Measurements from ENCODE around the gene FTCDNL1.

Gene FTCDNL1

DNA sequence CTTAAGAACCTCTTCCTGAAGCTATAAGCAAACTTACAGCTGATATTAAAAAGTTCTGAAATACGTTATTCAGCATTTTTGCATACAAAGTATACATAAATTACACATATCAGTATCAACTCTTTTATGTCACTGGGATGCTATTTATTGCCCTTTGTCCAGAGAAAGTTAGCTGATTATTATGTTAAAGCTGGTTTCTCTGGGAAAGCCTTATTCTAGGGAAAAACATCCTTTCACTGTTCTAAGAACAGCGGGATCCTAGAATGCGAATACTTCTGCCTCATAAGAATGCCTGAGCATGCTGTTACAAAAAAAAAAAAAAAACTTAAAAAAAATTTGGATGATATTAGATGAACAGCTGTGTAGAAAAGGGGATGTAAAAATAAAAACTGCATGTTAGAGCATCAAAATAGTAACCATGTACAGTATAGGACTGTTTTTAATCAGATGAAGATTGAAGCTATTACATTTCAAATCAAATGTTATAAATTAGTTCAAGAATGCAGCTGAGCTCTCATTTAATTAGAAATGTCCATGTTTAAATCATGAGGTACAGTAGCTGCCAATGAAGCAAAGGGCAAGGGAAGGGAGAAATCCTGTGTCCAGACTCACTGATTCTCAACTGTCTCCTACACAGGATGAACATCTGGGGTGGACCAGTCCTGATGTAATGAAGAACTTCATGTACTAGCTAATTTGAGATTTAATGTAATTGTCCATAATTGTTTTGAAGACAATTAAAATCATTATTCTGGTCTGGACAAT, 8.2 kb downstream of the FTCDNL1 start:
- in situ Hi-C loops (cut with MboI; ENCODE audit: low sequenced_read_pairs) = no loop called here

DNA sequence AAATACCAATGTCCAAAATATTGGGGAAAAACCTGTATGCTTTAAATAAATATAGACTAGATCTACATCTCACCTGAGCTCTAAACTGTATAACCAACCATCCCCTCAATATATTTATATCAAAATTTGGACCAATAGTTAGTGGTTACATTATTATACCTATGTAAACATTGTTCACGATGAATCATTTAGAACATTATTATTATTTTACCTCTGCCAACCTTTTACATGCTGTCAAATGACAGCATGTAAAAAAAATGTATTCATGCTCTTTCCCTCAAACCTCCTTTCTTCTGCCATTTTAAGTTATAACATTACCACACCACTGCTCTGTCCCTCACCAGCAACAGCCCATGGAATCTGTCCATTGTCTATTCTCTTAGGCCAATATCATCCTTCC, 9.6 kb downstream of the FTCDNL1 start:
- in situ Hi-C loops (cut with MboI; ENCODE audit: low sequenced_read_pairs) = no loop called here

DNA sequence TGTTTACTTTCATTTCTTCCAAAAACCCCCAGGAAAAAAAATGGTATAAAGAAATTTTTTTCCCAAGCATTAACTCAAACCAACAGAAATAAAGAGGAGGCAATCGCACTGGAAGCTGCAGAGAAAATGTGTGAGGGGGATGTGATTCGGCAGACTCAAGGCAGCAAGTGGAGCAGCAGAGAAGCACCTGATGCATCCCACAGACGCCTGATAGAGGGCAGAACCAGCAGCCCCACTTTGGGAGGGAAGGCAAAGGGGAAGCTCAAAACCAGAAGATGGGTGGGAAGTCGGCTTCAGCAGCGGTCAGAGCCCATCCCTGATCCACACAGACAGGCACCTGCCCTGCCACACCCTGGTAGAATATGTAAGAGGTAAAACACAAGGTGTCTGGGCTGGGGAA, 12.6 kb downstream of the FTCDNL1 start:
- in situ Hi-C loops (cut with MboI; ENCODE audit: low sequenced_read_pairs) = no loop called here

DNA sequence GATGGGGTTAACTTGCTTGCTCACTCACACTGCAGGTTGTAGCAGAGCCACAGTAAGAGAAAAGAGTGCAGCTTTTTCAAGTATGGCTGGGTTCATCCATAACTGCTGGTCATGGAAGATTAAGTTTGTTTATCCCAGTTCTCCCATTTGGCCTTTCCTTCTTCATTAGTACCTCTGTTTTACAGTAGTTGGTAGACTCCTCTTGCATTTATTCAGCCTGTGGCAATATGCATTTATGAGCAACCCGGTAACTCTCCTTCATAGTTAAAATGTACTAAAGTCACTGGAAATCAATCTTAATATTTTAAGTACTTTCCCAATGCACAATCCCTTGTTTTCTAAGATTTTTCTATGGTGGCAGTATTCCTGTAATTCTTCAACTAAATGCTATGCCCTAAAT, 14.0 kb downstream of the FTCDNL1 start:
- in situ Hi-C loops (cut with MboI; ENCODE audit: low sequenced_read_pairs) = no loop called here

DNA sequence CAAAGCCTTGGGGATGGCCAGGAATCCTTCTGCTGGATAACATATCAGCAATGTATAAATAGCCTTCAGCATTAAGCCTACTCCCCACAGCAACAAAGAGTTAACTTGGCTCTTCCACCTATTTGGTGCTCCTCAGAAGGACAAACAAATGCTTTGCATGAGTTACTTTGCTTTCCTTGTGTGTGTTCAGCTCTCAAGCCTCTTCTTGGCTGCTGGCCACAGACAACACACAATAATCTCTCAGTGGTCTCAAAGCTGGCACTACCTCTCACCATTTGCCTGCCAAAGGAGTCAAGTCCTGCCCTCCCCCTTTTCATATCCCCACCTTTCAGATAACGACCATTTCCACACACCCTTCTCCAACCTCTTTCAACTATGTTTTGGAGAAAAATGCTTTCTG, 17.5 kb downstream of the FTCDNL1 start:
- in situ Hi-C loops (cut with MboI; ENCODE audit: low sequenced_read_pairs) = no loop called here

DNA sequence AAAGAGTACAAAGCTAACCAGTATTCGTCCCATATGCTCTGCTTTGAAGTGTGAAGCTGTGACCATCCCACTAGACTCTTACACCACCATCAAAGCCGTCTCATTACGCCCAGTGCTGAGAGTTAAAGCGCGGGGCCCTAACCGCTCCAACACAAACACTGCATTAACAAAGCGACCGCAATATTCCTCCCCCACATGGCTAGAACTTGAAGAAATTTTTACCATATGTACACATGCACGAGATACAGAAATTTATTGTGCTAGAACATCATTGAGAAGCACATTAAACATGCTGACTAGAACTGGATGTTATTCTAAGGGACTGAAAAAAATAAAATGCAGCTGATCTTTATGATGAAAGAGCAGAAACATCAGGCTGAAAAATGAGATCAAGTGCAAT, 20.5 kb downstream of the FTCDNL1 start:
- in situ Hi-C loops (cut with MboI; ENCODE audit: low sequenced_read_pairs) = no loop called here

DNA sequence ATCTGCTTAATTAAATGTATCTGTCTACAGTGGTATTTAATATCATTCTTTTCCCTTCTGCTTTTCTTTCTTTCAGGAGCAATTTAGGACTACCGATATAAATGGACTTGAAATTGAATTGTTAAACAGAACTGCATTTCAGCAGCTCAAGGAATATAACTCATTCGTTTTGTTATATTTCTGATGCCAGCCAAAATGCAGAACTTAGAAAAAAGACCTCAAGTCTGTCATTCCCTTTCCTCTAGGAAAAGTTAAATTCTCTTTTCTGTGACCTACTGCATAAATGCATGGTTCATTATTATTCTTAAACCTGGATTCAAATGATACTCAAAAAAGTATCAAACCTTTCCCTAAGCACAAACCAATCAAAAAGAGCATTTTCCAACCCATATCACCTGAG, 21.4 kb downstream of the FTCDNL1 start:
- in situ Hi-C loops (cut with MboI; ENCODE audit: low sequenced_read_pairs) = no loop called here

DNA sequence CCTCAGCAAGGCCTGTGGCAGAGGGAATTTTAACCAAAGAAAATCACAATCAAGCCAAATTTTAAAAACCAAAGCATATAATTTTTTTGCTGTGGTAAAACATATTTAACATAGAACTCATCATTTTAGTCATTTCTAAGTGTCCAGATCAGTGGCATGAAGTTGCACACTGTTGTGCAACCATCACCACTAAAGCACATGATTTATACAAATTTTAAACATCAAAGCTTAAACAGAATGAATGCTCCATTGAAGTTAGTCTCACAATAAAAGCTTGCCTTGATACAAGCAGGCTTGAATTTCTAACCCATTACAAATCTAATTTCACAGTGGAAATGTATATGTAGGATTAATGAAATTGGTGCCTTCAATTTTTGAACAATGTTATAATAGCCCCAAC, 31.2 kb downstream of the FTCDNL1 start:
- in situ Hi-C loops (cut with MboI; ENCODE audit: low sequenced_read_pairs) = no loop called here

DNA sequence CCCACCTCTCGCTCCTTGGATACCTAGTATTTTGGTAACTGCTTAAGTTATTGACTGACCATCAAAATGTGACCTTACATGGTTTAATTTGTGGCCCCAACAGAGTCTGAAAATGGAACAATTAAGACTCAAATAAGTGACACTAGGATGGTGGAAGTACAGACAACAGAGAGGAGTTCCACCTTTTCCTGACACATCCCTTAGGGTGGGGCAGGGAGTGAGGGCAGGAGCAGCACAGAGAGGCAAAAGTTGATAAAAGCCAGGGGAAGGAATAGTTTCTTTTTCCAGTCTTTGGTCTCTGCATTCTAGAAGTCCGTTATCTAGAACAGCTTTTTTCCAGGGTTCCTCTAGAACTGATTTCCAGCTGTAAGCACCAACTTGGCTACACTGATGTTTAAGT, 32.2 kb downstream of the FTCDNL1 start:
- in situ Hi-C loops (cut with MboI; ENCODE audit: low sequenced_read_pairs) = no loop called here

DNA sequence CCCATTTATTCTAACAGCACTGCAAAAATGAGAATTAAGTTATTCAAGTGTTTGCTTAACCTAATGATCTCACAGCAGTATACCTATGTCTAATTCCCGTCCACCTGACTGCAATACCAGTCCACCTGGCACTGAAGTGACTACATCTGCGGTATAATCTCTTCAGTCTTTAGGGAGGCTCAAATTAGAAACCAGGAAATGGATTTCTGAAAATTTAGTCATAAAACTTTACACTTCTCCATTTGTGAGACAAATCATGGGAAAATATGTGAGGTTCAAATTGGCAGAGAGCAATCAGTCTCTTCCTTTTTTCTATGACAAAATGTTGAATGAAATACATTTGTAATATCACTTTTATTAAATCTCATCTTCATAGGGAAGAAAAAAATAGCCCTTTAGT, 33.0 kb downstream of the FTCDNL1 start:
- in situ Hi-C loops (cut with MboI; ENCODE audit: low sequenced_read_pairs) = no loop called here

DNA sequence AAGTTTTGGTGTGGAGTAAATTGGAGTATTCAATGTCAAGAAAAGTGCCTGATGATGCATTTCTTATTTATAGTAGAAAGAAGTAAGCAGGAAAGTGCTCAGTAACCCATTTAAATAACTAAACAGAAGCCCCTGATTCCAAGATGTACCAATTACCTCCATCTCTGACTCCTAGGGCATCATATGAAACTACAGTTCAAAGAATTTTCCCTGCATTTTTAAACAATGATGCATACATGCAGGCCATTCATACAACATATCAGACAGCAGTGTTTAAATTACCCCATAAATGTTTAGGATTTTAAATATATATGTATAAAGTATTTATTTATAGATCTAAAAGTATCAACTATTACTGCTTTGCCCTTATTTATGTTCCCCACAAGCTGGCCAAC, 36.2 kb downstream of the FTCDNL1 start:
- in situ Hi-C loops (cut with MboI; ENCODE audit: low sequenced_read_pairs) = no loop called here

DNA sequence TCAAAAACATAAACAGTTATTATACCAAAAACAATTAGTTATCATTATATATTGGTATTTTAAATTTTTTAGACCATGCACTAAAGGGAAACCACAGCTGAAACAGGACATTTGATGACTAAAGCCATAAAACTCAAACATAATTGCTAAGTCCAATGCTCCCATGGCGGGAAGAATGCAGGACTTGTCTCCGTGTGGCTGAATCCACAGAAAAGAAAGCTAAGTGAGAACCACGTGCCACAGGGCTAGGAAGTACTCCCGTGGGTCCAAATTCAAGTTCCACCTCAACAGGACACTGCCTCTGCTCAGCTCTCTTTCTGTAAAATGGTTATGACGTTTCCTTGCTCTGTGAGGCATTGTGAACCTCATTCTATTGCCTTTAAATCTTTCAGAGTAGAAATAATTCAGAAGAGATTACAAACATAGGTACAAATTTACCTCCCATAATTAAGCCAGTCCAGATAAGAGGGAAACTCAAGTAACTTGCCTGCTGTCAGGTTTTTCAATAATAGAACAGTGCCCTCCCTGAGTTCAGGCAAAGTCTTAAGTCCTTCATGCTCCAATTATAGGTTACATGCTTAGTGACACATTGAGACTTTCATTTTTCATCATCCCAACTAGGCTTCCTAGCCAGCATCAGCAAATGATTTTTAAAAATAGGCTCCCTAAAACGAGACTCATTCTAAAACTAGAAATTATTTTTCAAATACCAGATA, 36.7 kb downstream of the FTCDNL1 start:
- in situ Hi-C loops (cut with MboI; ENCODE audit: low sequenced_read_pairs) = no loop called here

DNA sequence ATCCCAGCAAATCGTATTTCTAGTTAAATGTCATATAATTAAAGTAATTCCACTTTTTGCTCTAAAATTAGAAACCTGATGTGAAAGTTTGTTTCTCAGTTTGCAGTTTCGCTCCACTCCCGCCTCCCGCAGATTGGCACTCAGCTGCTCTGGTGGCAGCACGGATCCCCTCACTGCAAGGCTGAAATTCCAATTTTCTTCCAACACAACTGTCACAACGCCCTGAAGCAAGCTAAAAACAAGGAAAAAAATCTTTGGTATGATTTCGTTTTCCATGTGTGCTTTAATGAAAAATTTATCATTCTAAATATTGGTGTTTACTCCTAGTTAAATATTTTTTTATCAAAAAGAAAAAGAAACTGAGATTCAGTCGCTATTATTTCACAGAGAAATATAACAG, 38.5 kb downstream of the FTCDNL1 start:
- in situ Hi-C loops (cut with MboI; ENCODE audit: low sequenced_read_pairs) = no loop called here

DNA sequence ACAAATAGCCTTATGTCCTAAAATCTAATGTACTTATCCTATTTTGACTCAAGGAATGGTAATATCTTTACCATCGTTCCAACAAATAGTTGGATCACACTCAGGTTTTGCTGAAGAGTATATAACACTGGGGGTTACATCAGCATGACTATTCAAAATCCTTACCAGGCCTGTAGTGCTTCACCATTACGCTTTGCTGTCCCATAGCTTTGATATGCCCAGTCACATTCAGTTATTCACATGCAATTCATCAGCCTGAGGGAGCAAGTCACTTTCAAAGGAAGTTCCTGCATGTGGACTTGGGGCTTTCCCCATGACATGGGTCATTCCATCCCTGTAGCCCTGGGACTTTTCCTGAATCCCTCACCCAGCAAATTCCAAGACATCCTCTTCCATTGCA, 39.6 kb downstream of the FTCDNL1 start:
- in situ Hi-C loops (cut with MboI; ENCODE audit: low sequenced_read_pairs) = no loop called here

DNA sequence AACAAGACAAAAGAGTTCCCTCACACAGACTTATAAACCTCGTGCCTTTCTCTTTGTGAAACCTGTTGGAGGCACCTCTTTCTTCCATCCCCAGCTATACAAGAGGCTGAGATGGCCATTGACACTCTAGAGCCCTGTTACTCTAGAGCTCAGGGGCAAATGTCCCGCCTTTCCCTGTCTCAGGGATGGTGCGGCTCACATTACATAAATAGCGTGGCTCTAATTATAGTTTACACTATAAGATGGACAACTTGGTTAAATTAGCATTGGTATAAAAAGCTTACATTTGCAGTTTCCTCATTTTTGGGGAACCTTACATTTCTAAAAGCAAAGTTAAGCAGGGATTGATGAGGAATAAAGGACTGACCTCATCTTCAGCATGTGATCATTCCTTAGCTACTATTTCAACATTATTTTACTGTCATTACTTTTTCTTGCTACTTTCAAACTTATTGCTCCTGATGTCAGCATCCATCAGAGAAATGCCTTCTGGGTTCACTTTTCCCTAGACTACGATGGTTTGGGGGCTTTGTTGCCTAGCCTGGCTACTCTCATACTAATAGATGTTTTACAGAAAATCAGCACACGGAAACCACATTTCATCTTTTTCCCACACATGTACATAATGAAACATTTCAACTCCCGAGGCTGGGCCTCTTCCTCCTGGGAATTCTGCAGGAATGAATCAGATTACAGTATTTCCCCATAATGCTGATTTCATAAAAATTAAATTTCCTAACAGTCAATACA, 40.4 kb downstream of the FTCDNL1 start:
- in situ Hi-C loops (cut with MboI; ENCODE audit: low sequenced_read_pairs) = no loop called here

DNA sequence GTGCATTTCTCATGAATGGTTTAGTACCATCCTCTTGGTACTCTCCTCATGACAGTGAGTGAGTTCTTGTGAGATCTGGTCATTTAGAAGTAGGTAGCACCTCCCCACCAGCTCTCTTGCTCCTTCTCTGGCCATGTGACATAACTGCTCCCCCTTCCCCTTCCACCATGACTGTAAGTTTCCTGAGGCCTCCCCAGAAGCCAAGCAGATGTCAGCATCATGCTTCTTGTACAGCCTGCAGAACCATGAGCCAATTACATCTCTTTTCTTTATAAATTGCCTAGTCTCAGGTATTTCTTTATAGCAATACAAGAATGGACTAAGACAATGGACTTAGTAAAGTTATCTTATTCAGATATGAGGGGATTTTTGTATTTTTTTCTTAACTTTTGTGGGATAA, 43.0 kb downstream of the FTCDNL1 start:
- in situ Hi-C loops (cut with MboI; ENCODE audit: low sequenced_read_pairs) = no loop called here

DNA sequence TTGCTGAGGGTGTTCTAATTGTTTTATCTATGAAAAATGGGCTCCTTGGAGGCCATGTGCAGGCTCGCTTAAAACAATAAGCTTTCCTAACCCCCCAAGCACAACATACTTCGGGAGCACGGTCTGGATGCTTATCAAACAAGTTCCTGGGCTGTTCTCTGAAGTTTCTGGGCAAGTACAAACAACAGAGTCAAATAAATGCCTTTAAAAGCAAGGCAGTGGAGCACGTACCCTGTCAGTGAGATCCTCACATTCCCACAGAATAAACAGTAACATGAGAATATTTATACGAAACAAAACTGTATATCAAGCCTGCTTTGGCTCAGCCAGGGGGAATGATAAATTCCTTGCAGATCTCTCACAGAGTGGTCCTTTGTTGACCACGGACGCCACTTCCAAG, 44.8 kb downstream of the FTCDNL1 start:
- in situ Hi-C loops (cut with MboI; ENCODE audit: low sequenced_read_pairs) = no loop called here

DNA sequence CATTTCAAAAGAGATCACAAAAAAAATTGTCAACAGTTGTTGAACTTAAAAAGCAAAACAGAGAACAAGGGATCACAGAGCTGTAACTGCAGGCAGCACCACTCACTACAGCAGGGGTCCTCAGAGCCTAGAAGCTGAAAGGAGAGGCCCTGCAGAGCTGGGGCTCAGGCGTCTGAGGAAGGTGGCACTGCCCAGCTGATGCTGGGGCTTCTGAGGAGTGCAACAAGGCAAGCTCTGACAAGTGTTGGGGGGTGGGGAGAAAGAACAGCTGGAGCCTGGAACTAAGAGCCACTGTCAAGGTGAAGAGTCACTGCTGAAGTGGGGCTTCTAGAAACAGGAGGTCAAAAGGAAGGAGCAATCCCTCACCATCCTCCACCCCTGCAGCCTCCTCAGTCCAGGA, 46.2 kb downstream of the FTCDNL1 start:
- in situ Hi-C loops (cut with MboI; ENCODE audit: low sequenced_read_pairs) = no loop called here

DNA sequence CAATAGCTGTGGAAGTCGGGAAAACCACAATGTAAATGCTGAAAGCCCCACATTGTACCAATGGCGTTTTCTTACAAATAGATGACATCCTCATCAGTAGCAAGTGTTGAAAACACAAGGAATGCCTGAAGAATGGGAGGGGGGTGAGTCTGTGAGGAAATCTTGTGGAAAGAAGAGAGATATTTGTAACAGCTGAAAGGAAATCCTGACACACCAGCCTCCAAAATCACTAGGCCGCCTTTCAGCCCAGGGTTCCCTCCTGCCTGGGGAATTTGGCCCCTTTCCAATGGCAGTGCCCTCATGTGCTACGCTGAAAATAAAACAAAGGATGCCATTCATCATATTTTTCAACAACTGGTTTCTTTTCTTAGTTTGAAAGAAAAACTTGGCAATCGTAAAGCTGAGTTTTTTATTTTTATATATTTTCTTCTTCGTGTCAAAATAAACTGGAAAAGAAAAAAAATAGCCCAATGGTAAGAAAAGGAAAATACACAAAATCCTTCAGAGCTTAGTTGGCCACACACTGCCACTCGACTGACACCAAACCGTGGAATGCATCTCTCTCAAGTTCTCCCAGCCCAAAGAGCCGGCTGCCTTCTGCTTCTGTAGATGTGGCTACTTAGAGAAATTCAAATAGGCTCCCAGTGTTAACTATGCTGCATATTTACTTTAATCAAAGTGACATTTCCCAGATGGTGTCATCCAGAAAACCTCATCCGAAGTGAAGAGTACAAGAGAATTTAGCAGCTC, 52.0 kb downstream of the FTCDNL1 start:
- in situ Hi-C loops (cut with MboI; ENCODE audit: low sequenced_read_pairs) = no loop called here

DNA sequence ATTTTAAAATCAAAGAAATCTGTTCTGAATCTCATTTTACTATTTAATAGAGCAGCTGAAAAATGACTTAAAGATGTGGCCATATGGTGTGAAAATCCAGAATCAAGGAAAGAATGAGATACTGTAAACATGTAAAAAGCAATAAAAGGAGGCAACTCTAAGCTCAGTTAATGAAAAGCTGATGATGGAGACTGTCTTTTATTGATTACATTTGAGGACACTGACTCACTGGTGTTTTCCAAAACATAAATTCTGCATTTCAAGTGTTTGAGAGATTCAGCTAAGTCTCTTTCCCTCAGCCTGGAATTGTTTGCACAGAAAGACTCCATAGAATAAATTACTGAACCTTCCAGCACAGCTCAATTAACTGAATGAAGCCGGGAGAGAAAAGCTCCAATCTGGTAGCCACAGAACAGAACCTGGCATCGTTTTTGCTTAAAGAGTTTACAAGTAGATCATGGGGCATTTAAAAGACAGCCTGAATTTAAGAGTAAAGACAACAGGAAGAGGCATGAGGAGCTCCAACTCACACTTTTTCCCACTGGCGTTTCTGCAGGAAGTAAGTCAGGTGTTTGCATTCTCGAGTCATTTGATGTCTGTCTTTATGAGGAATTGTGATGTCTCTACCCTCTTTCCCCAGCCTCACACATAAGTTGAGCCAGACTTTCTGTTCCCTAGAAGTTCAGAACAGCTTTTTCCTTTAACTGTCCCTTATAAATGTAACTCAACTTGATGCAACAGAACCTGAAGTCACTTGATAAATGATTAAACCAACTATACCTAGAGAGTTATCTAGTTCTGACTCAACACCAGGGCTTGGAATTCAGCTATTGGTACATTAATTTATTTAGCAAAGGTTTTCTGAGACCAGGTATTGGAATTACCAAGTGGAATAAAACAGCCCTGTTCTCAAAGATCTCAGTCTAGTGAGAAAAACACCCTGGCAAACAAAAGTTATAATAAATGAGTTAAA, 53.3 kb downstream of the FTCDNL1 start:
- in situ Hi-C loops (cut with MboI; ENCODE audit: low sequenced_read_pairs) = no loop called here
